ENCODE measurements around the gene MICAL2. TPM values are rescaled to one million over a fixed set of nuclear protein-coding genes. Genes with fewer than 3 reads are reported as not detected.

The MICAL2 gene
- total RNA-seq, 1 donor from 2014 or later = 237 TPM

DNA sequence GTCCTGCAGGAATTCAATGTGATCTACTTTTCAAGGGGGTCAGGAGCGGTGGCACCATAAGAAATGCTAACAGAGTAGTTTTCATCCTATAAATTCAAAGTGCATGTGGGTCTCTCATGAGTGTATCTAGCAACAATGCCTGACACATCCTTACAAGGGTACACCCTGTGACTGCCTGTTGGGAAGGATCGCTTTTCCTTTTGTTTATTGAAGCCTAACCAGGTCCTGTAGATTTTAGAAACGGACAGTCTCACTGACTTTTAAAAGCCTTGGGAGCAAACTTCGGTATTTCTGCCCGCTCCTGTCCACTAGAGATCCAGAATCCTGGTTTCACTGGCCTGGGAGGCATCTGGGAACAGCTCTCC is 102.4 kb downstream of the MICAL2 start:
- H3K27ac ChIP-seq = peak overlapping the region; percentile 94 to 98
- H3K4me3 ChIP-seq = no peak overlapping the region
- H3K27me3 ChIP-seq = no peaks in the 10 kb centered on the region
- no peaks in the 10 kb centered on the region for H3K9me3 ChIP-seq
- H3K36me3 ChIP-seq = peaks cover 89 to 98% of the 10 kb centered on the region in 2 donors
- no peak for DNase-seq (ENCODE audit: low spot score in 2 of 2)
- peaks cover 4 to 36% of the 10 kb centered on the region in 2 donors for H3K4me1 ChIP-seq
- intact Hi-C loops (cut with DNase I) = no loop called here
- no peak for TF ChIP-seq CTCF (IDR thresholded peaks at IDR 0.05)

GRCh38 chr11:12213883-12214282 is 103.5 kb downstream of the MICAL2 start:
- Histone ChIP-seq H3K27ac (peak overlapping the region; percentile 94 to 98), H3K4me3 (no peak overlapping the region)
- intact Hi-C loops (cut with DNase I) = no loop called here

DNA sequence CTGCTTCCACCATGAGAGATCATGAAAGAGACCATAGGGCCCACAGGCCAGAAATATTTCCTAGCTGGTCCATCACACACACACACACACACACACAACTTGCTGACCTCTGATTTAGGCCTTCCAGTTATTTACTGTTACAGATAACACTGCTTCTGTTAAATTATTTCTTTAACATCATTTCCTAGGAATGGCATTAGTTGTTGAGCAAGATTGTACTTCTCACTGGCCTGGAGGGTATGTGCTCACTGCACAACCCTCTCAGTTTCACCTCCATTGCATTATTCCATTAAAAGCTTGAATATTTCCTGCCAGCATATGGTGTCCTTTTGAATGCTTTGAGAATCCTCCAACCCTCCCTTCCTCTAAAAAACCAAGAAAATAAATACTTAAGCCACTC is 104.4 kb downstream of the MICAL2 start:
- Histone ChIP-seq H3K9me3 (no peaks in the 10 kb centered on the region), H3K27ac (peak overlapping the region; percentile 94 to 98), H3K27me3 (no peaks in the 10 kb centered on the region), H3K4me1 (peaks cover 4 to 47% of the 10 kb centered on the region in 2 donors), H3K36me3 (peaks cover 81 to 88% of the 10 kb centered on the region in 2 donors), H3K4me3 (no peak overlapping the region)
- intact Hi-C loops (cut with DNase I) = no loop called here
- no peak for TF ChIP-seq CTCF (IDR thresholded peaks at IDR 0.05)
- no peak for DNase-seq (ENCODE audit: low spot score in 2 of 2)

More at GRCh38 chr11:12213883-12214282, 103.5 kb downstream of the MICAL2 start:
- Histone ChIP-seq H3K9me3 (no peaks in the 10 kb centered on the region), H3K27me3 (no peaks in the 10 kb centered on the region), H3K36me3 (peaks cover 89 to 97% of the 10 kb centered on the region in 2 donors), H3K4me1 (peaks cover 4 to 44% of the 10 kb centered on the region in 2 donors)
- no peak for TF ChIP-seq CTCF (IDR thresholded peaks at IDR 0.05)
- DNase-seq (ENCODE audit: low spot score in 2 of 2) = no peak

- no peak for TF ChIP-seq CTCF (IDR thresholded peaks at IDR 0.05)
- DNase-seq (ENCODE audit: low spot score in 2 of 2) = no peak
- H3K4me3 ChIP-seq = no peak overlapping the region
- H3K4me1 ChIP-seq = peaks cover 8 to 51% of the 10 kb centered on the region in 2 donors
- H3K27ac ChIP-seq = peak overlapping the region; percentile 94 to 98
- peaks cover 80 to 84% of the 10 kb centered on the region in 2 donors for H3K36me3 ChIP-seq
- intact Hi-C loops (cut with DNase I) = no loop called here
- no peaks in the 10 kb centered on the region for H3K27me3 ChIP-seq
- H3K9me3 ChIP-seq = no peaks in the 10 kb centered on the region
Measured at GRCh38 chr11:12215181-12215593, 104.8 kb downstream of the MICAL2 start.

DNA sequence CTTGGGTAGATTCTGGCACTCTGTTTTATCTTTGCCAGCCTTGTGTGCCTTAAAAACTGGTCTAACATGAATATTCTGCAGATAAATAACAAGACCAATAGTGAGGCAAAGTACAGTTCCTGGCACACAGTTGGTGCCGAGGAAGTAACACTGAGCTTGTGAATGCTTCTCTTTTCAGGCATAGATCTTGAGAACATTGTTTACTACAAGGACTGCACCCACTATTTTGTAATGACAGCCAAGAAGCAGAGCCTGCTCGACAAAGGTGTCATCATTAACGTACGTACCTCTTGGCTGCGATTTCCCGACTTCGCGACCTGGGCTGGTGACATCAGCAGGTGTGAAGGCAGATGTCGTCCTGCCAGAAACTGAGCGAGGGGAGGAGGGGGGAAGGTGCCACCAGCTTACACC is 105.7 kb downstream of the MICAL2 start:
- Histone ChIP-seq H3K4me1 (peaks cover 17 to 60% of the 10 kb centered on the region in 2 donors), H3K9me3 (no peaks in the 10 kb centered on the region), H3K27me3 (no peaks in the 10 kb centered on the region), H3K27ac (peak overlapping the region; percentile 94 to 98), H3K36me3 (peaks cover 81 to 83% of the 10 kb centered on the region in 2 donors), H3K4me3 (no peak overlapping the region)
- DNase-seq (ENCODE audit: low spot score in 2 of 2) = no peak
- no peak for TF ChIP-seq CTCF (IDR thresholded peaks at IDR 0.05)
- intact Hi-C loops (cut with DNase I) = no loop called here

Data from ascending aorta (tissue), 2 donors.